Stimulated activated naive B cell treated with anti-CD40 and anti-IgM and Interleukin-4, amounts not matched to agents 10 μg/mL and 1 μg/mL and 100 μg/mL, for 72 hours (primary cell): ENCODE results near the gene PPP2R2C.

Experiments
- ATAC-seq, 2 donors: fragments of 150-1000 bp; cut with Tn5 transposase; replicated peaks; 2 replicates each; pipeline ENCODE4 v1.10.0; 2021; ENCODE audit warnings: moderate library complexity in 1 of 2
- DNase-seq: peaks from one replicate; pipeline ENCODE4 v3.0.0; 2021
- H3K27ac Mint-ChIP-seq: one replicate; pipeline ENCODE4 v1.8.0; 2022; ENCODE audit warnings: mild to moderate bottlenecking, mixed read lengths
- H3K27me3 Mint-ChIP-seq, 2 donors: one replicate each; pipeline ENCODE4 v1.8.0; 2022; ENCODE audit warnings: mixed read lengths in 2 of 2
- H3K36me3 Mint-ChIP-seq, 2 donors: one replicate each; pipeline ENCODE4 v1.8.0; 2022; ENCODE audit warnings: mixed read lengths in 2 of 2, mild to moderate bottlenecking in 1 of 2
- H3K4me1 Mint-ChIP-seq, 2 donors: one replicate each; pipeline ENCODE4 v1.8.0; 2022; ENCODE audit warnings: mixed read lengths in 2 of 2, mild to moderate bottlenecking in 1 of 2
- H3K4me3 Mint-ChIP-seq, 2 donors: one replicate each; pipeline ENCODE4 v1.8.0; 2022; ENCODE audit warnings: mild to moderate bottlenecking in 2 of 2, mixed read lengths in 2 of 2, moderate library complexity in 1 of 2
- H3K9me3 Mint-ChIP-seq, 2 donors: one replicate each; pipeline ENCODE4 v1.8.0; 2022; ENCODE audit warnings: mixed read lengths in 2 of 2, mild to moderate bottlenecking in 1 of 2

PPP2R2C gene

DNA sequence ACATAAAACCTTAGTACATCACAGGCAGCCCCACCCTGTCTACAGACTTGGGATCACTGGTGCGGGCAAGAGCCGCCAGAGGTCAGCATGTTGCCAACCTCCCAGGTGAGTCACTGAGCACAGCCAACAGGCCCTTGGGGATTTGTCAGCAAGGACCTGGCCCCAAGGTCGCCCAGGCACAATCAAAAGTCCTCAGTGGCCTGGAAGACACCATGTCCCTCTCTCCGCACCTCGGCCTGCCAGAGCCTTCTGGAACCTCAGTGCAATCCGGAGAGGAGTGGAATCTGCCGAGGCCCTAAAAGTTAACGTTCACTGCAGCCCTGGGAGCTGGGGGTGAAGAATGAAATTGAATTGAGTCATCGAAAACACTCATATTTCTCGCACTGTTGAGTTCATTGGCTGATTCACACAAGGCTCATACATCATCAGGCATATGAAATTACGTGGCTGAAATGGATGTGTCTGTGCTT is 128.4 kb downstream of the PPP2R2C start:
- peak; percentile 31 to 45 for ATAC-seq
- no peak overlapping the region for H3K27ac Mint-ChIP-seq
- no peak for DNase-seq
- peaks cover 1 to 4% of the 10 kb centered on the region in 2 donors for H3K4me1 Mint-ChIP-seq
- H3K27me3 Mint-ChIP-seq: peaks cover 20 to 27% of the 10 kb centered on the region in 2 donors
- peaks cover 0 to 4% of the 10 kb centered on the region in 2 donors for H3K9me3 Mint-ChIP-seq
- H3K4me3 Mint-ChIP-seq: no peak overlapping the region
- H3K36me3 Mint-ChIP-seq: no peaks in the 10 kb centered on the region

DNA sequence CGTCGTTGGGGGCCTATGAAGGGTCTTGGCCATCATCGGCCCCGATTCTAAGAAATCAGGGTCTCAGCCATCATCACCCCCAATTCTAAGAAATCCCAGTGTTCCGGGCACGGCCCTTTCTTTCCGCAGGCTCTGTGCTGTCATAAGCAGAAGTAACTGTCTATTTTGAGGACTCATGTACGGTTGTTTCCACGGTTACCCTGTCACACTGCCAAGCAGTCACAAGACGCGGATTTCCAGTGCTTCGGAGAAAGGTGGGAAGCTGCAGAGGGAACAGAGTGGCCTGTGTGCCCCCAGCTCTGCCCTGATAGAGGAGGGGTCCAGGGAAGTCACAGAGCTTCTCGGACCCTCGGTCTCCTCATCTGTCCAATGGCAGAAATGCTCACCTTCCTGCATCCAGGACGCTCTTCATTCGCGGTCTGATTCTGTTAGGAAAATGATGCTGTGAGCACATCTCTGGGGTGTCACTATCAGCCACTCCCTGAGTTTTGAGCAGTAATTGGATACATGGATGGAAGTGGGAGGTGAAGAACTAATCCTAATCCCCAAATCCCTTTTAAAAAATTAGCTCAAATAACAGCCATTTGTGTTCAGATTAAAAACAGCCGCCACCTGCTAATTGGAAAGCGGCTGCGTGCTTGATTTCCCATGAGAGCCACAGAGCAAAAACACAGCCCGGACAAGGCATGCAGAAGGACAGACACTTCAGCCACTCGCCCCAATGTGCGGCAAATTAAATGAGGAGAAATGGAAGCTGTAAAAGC is 129.7 kb downstream of the PPP2R2C start:
- ATAC-seq (no peak), DNase-seq (no peak)
- peaks cover 0 to 4% of the 10 kb centered on the region in 2 donors for H3K9me3 Mint-ChIP-seq
- peaks cover 12 to 14% of the 10 kb centered on the region in 2 donors for H3K4me1 Mint-ChIP-seq
- H3K4me3 Mint-ChIP-seq: no peak overlapping the region
- peaks cover 32 to 39% of the 10 kb centered on the region in 2 donors for H3K27me3 Mint-ChIP-seq
- no peak overlapping the region for H3K27ac Mint-ChIP-seq
- no peaks in the 10 kb centered on the region for H3K36me3 Mint-ChIP-seq

DNA sequence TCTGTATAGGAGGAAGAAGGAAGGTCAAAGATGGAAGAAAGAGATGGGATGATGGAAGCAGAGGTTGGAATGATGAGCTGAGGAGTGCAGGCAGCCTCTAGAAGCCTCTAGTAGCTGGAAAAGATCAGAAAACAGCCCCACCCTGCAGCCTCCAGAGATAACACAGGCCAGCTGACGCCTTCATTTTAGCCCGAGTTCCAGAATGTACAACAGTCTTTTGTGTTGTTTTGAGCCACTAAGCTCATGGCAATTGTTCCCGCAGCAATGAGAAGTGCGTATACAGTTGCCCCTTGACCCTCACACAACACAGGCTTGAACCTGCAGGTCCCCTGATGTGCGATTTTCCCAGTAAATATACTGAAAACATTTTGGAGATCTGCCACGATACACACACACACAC is 130.7 kb downstream of the PPP2R2C start:
- Mint-ChIP-seq H3K9me3 (peaks cover 0 to 4% of the 10 kb centered on the region in 2 donors), H3K36me3 (no peaks in the 10 kb centered on the region), H3K4me3 (no peak overlapping the region), H3K27me3 (peaks cover 41 to 48% of the 10 kb centered on the region in 2 donors), H3K4me1 (peaks cover 17 to 18% of the 10 kb centered on the region in 2 donors), H3K27ac (no peak overlapping the region)
- DNase-seq (no peak), ATAC-seq (no peak)

DNA sequence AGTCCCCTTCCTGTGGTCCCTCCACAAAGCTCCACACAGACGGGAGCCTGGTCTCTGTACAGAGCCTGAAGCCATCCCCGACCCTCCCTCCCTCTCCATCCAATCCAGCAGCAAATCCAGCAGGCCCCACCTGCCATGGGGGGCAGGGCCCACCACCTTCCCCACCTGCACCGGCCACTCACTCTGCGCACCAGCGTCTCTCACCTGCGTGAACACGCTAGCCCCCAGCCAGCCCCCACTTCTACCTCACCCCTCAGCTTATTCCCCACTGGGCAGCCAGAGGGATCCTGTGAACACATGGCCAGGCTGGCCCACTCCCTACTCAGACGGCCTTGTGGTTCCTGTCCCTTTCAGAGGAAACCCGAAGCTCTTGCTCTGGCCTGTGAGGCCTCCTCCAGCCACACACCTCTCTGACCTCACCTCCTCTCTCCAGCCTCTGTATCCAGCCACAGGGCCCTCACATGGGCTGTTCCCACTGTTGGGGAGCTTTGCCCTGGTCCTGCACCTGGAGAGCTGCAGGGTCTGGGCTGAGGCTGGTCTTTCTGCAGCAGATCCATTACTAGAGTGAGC is 131.9 kb downstream of the PPP2R2C start:
- Mint-ChIP-seq H3K9me3 (no peaks in the 10 kb centered on the region), H3K4me1 (peaks cover 17 to 18% of the 10 kb centered on the region in 2 donors), H3K4me3 (no peak overlapping the region), H3K27me3 (peaks cover 43 to 48% of the 10 kb centered on the region in 2 donors), H3K27ac (no peak overlapping the region), H3K36me3 (no peaks in the 10 kb centered on the region)
- DNase-seq: no peak
- ATAC-seq: no peak

DNA sequence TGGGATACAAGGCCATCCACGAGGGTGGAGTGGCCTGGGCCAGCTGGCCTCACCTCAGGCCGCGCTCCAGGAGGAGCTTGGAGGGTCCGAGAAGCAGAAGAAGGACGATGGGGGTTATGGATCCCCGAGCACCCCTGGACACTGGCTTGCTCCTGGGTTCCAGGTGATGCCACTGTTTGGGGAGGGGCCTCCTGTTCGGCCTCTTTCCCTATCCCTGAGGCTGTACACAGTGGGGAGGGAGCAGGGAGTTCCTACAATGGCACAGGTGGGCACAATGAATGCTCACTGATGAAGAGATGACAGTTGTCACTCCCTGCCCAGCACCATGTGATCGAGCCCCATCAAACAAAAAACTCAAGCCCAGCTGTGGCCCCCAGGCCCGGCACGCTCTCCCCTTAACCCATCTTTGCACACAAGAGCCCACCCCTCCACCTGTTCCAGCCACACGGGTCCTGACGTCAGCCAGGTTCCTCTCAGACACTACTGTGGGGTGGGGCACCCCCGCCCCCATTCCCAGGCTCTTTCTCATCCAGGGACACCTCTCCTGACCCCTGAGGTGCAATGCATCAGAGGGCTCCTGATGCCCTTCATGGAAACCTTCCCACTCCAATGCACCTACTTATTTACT is 132.5 kb downstream of the PPP2R2C start:
- Mint-ChIP-seq H3K36me3 (no peaks in the 10 kb centered on the region), H3K27ac (no peak overlapping the region), H3K4me1 (peaks cover 17 to 18% of the 10 kb centered on the region in 2 donors), H3K9me3 (no peaks in the 10 kb centered on the region), H3K4me3 (no peak overlapping the region), H3K27me3 (peaks cover 49 to 54% of the 10 kb centered on the region in 2 donors)
- ATAC-seq (no peak), DNase-seq (no peak)

DNA sequence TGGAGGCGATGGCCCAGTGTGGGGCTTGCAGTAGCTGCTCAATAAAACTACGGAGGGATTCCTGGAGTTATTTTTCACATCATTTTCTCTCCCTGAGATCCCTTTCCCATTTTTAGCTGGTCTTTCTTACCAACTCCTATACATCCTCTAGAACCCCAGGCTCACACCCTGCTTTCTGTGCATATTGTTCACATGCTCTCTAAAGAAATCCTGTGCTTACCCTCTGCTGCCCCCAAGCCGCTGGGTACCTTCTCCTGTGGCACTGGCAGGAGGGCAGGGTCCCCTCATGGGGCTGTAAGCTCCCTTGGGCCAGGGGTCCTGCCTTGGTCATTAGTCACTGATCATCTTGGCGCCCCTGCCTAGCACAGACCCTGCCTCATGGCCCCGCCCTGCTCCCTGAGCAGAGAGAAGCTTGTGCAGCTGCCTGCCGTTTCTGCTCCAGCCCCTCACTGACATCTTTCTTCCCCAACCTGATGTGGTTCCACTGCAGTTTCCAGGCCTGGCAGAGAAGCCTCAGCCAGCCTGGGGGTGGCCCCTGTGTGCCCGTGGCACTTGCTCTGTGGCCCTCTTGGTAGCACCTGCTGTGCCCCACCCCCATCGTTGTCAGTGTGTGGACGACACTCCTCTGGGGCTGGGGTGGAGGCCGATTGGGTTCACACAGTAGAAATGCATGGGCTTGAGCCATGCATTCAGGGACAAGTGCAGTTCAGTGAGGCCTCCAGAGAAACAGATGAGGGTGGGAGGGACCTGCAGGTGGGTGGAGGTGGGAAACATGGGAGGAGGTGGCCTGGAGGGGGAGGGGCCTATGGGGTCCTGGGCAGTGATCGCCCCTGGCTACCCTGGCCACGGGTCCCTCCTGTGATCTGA is 133.2 kb downstream of the PPP2R2C start:
- peaks cover 51 to 58% of the 10 kb centered on the region in 2 donors for H3K27me3 Mint-ChIP-seq
- H3K36me3 Mint-ChIP-seq: no peaks in the 10 kb centered on the region
- H3K4me3 Mint-ChIP-seq: no peak overlapping the region
- H3K27ac Mint-ChIP-seq: no peak overlapping the region
- no peaks in the 10 kb centered on the region for H3K9me3 Mint-ChIP-seq
- DNase-seq (no peak), ATAC-seq (no peak)
- H3K4me1 Mint-ChIP-seq: peaks cover 17 to 18% of the 10 kb centered on the region in 2 donors

DNA sequence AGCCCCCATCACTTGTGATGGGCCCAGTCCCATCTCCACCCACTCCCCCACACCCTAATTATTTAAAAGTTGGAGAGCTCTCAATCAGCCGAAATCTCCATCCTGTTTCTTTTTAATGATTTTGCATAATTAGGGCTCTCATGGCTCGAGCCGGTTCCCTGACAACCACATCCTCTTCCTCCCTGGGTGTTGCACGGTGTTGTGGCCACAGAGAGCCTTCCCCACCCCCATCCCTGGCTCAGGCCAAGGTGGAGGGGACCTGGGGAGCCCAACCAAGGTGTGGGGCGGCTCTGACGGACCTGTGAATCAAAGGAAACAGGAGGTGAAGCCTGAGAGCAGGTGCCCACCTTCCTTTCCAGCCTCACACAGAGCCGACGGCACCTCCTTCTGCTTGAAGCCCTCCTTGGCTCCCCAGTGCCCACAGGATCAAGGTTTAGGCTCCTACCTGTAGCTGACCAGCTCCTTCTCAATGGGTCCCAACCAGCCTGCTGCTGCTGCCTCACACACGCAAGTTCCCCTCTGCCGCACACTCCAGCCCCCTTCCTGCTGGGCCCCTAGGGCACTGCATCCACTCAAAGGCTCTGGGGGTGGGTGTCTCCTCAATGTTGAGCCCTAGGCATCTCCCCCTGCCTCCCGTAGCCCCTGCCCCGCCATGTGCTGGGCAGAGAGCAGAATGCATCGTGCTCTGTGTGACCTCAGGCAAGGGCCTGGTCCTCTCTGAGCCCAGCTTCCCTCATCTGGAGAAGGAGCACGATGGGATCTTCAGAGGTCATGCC is 134.1 kb downstream of the PPP2R2C start:
- H3K9me3 Mint-ChIP-seq: peaks cover 0 to 1% of the 10 kb centered on the region in 2 donors
- H3K27me3 Mint-ChIP-seq: peaks cover 53 to 62% of the 10 kb centered on the region in 2 donors
- H3K4me1 Mint-ChIP-seq: peaks cover 17 to 18% of the 10 kb centered on the region in 2 donors
- no peak for DNase-seq
- no peaks in the 10 kb centered on the region for H3K36me3 Mint-ChIP-seq
- ATAC-seq: peak; percentile 31 to 51
- no peak overlapping the region for H3K4me3 Mint-ChIP-seq
- H3K27ac Mint-ChIP-seq: no peak overlapping the region

DNA sequence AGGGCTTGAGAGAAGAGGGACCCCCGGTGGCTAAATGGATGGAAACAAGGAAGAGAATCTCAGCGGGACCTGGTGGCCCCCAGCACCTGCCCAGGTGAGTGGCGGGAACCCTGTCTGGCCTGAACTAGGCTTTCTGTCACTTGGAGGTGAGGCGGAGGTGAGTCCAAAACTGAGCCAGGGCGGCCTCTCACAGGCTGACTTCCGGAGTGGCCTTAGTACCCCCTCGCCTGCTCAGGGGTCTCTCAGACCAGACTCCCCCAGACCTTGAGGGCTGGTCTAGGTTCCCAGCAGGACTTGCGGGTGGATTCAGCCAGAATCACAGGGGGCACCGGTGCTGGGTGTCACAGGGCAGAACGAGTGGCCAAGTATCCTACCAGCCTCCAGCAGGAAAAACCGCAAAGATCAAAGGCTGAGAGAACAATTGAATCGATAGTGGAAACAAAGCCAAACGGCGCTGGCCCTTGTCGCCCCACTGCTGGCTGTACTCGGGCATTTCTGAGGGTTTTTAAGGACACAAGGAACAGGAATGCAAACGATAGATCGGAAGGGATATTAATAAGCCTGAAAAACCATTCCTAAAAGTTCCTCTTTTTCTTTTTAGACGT is 135.0 kb downstream of the PPP2R2C start:
- Mint-ChIP-seq H3K27ac (no peak overlapping the region), H3K9me3 (peaks cover 0 to 1% of the 10 kb centered on the region in 2 donors), H3K27me3 (peaks cover 59 to 71% of the 10 kb centered on the region in 2 donors), H3K4me1 (peaks cover 17 to 18% of the 10 kb centered on the region in 2 donors), H3K4me3 (no peak overlapping the region), H3K36me3 (no peaks in the 10 kb centered on the region)
- no peak for DNase-seq
- no peak for ATAC-seq

DNA sequence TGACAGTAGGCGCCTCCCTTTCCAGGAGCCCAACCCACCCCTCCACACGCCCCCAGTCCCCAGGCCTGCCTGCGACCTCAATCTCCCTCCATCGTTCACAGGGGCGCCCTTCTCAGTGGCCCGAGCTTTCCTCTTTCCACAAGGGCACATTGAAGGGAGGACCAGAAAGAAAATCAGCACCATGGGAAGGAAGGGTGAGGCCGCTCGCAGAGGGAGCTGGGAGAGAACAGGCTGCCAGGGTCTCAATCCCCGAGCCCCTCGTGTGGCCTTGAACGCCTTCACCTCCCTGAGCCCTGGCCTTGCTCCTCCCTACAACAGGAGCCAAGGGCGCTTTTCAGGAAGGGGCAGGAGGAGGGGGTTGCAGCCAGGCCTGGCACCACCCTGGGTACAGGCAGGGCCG is 136.2 kb downstream of the PPP2R2C start:
- ATAC-seq: no peak
- no peak for DNase-seq
- H3K27me3 Mint-ChIP-seq: peaks cover 68 to 73% of the 10 kb centered on the region in 2 donors
- peaks cover 17 to 18% of the 10 kb centered on the region in 2 donors for H3K4me1 Mint-ChIP-seq
- H3K36me3 Mint-ChIP-seq: no peaks in the 10 kb centered on the region
- no peak overlapping the region for H3K4me3 Mint-ChIP-seq
- no peak overlapping the region for H3K27ac Mint-ChIP-seq
- peaks cover 0 to 3% of the 10 kb centered on the region in 2 donors for H3K9me3 Mint-ChIP-seq

DNA sequence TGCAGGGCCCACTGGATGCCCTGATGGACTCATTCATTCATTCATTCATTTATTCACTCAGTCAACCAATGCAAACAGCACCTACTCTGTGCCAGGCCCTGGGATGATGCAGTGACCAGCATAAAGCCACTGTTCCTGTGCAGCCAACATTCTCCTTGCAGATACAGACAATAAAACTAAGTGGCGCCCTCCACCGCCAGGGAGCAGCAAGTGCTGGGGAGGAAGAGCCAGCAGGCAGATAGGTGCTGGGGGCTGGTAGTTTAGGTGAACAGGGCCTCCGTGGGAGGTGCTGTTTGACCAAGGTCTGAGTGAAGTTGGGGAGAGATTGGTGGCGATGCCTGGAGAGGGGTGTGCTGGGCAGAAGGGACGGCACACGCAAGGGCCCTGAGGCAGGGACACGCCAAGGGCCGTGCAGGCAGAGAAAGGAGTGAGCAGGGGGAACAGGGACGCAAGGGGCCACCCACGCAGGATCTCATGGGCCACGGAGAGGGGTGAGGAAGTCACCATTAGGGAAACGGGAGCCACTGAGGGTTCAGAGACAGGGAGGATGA is 137.3 kb downstream of the PPP2R2C start:
- no peak overlapping the region for H3K27ac Mint-ChIP-seq
- peaks cover 0 to 3% of the 10 kb centered on the region in 2 donors for H3K9me3 Mint-ChIP-seq
- H3K36me3 Mint-ChIP-seq: no peaks in the 10 kb centered on the region
- DNase-seq: no peak
- peaks cover 64 to 68% of the 10 kb centered on the region in 2 donors for H3K27me3 Mint-ChIP-seq
- H3K4me1 Mint-ChIP-seq: peaks cover 17 to 18% of the 10 kb centered on the region in 2 donors
- H3K4me3 Mint-ChIP-seq: no peak overlapping the region
- ATAC-seq: no peak

DNA sequence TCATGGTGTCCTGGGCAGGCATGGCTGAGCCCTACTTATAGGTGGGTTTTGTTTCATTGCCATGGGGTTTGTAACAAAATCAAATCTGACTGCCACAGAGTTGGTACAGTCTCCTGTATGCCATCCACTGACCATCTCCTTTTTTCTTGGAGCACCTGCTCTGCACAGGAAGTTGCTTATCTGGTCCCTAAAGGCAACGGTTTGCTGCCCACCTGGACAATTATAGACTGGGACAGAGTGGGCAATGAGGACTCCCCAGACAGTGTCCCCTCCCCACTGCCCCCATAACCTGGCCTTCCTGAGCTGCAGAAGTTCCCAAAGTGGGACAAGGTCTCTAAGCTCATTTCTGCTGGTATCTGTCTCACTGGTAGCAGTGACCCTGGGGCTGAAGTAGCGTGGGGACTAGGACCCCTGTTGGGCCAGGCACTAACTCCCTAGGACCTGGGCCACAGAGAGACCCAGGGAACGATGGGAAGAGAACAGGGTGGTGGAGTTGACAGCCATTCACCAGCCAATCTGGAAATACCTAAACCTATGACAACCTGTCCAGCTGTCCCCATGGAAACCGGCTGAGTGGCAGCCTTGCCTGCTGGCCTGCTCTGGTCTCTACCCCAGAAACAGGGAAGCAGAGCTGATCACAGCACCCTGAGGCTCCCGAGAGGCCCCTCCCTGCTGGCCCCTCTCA is 138.1 kb downstream of the PPP2R2C start:
- peaks cover 17 to 22% of the 10 kb centered on the region in 2 donors for H3K4me1 Mint-ChIP-seq
- H3K4me3 Mint-ChIP-seq: no peak overlapping the region
- DNase-seq (no peak), ATAC-seq (no peak)
- no peaks in the 10 kb centered on the region for H3K36me3 Mint-ChIP-seq
- H3K9me3 Mint-ChIP-seq: peaks cover 0 to 3% of the 10 kb centered on the region in 2 donors
- H3K27ac Mint-ChIP-seq: no peak overlapping the region
- peaks cover 60 to 63% of the 10 kb centered on the region in 2 donors for H3K27me3 Mint-ChIP-seq
